Raji (cell line): ENCODE results near the gene TAF4.

Experiments
- POLR2A ChIP-seq: IDR thresholded peaks from 2 replicates; pipeline ENCODE4 v1.6.1; 2011; ENCODE audit warnings: low read depth, low read length, control low read depth; ENCODE audit not compliant: insufficient read depth

Gene TAF4, protein sequence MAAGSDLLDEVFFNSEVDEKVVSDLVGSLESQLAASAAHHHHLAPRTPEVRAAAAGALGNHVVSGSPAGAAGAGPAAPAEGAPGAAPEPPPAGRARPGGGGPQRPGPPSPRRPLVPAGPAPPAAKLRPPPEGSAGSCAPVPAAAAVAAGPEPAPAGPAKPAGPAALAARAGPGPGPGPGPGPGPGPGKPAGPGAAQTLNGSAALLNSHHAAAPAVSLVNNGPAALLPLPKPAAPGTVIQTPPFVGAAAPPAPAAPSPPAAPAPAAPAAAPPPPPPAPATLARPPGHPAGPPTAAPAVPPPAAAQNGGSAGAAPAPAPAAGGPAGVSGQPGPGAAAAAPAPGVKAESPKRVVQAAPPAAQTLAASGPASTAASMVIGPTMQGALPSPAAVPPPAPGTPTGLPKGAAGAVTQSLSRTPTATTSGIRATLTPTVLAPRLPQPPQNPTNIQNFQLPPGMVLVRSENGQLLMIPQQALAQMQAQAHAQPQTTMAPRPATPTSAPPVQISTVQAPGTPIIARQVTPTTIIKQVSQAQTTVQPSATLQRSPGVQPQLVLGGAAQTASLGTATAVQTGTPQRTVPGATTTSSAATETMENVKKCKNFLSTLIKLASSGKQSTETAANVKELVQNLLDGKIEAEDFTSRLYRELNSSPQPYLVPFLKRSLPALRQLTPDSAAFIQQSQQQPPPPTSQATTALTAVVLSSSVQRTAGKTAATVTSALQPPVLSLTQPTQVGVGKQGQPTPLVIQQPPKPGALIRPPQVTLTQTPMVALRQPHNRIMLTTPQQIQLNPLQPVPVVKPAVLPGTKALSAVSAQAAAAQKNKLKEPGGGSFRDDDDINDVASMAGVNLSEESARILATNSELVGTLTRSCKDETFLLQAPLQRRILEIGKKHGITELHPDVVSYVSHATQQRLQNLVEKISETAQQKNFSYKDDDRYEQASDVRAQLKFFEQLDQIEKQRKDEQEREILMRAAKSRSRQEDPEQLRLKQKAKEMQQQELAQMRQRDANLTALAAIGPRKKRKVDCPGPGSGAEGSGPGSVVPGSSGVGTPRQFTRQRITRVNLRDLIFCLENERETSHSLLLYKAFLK

GRCh38 chr20:62065674-62066338, at the start of gene TAF4:
Gene TAF4 (minus strand): TSS chr20:62065881. CDS start chr20:62065810, 71 bp downstream.
- TF ChIP-seq POLR2A = peak; percentile 78

DNA sequence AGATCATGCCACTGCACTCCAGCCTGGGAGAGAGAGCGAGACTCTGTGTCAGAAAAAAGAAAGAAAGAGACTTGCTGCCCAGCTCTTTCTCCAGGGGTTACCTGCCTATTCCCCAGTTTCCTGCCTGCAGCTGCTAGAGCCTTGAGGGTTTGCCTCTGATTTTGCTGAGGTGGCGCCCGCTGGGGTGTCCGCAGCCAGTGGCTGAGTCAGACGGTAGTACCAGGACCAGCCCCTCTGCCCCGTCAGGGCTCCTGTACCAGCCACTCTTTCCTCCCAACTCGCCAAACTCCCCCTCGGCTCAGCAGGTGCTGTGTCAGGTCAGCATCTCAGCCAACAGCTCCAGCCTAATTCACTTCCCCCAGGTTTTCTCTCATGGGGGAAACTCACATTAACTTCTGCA, 49.2 kb upstream of the TAF4 start:
- no peak for TF ChIP-seq POLR2A

DNA sequence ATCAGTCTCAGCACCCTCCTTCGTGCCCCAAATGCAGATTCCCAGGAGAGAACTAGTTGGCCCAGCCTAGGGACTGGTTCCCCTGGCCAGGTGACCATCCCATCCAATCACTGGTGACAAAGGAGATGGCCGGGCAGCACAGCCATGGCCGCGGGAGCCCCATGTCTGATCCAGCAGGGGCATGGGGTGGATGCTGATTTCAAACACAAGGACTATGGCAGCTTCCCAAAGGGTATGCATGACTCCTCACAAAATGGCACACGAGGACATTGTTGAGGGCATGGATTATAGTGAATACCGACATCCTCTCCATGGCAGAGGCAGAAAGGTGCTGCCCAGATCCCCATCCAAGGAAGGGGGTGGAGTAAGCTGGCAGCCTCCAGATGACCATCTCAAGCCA, 46.7 kb upstream of the TAF4 start:
- no peak for TF ChIP-seq POLR2A

GRCh38 chr20:62111148-62111547, 45.5 kb upstream of the TAF4 start:
- TF ChIP-seq POLR2A = no peak

GRCh38 chr20:62105592-62105991, 39.9 kb upstream of the TAF4 start:
- TF ChIP-seq POLR2A = no peak

GRCh38 chr20:62104791-62105345, 39.2 kb upstream of the TAF4 start:
- TF ChIP-seq POLR2A = no peak

- TF ChIP-seq POLR2A = no peak
These were observed 38.6 kb upstream of the TAF4 start for GRCh38 chr20:62104234-62104789.

GRCh38 chr20:62103508-62104233, 38.0 kb upstream of the TAF4 start:
- no peak for TF ChIP-seq POLR2A

DNA sequence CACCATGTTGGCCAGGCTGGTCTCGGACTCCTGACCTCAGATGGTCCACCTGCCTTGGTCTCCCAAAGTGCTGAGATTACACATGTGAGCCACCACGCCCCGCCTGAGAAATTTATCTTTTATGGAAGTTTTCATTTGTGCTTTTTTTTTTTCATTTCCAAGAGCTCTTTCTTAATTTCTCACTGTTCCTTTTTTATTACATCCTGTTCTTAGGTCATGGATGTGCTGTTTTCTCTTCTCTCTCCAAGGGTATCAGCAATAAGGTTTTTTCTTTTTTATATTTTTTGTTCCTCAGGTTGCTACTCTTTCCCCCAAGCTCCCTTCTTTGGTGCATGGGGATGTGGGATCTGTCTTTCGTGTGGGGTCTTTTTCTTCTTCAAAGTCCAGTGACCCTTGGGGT, 35.4 kb upstream of the TAF4 start:
- TF ChIP-seq POLR2A = no peak

- TF ChIP-seq POLR2A = no peak
These were observed 32.3 kb upstream of the TAF4 start for GRCh38 chr20:62097881-62098407.

DNA sequence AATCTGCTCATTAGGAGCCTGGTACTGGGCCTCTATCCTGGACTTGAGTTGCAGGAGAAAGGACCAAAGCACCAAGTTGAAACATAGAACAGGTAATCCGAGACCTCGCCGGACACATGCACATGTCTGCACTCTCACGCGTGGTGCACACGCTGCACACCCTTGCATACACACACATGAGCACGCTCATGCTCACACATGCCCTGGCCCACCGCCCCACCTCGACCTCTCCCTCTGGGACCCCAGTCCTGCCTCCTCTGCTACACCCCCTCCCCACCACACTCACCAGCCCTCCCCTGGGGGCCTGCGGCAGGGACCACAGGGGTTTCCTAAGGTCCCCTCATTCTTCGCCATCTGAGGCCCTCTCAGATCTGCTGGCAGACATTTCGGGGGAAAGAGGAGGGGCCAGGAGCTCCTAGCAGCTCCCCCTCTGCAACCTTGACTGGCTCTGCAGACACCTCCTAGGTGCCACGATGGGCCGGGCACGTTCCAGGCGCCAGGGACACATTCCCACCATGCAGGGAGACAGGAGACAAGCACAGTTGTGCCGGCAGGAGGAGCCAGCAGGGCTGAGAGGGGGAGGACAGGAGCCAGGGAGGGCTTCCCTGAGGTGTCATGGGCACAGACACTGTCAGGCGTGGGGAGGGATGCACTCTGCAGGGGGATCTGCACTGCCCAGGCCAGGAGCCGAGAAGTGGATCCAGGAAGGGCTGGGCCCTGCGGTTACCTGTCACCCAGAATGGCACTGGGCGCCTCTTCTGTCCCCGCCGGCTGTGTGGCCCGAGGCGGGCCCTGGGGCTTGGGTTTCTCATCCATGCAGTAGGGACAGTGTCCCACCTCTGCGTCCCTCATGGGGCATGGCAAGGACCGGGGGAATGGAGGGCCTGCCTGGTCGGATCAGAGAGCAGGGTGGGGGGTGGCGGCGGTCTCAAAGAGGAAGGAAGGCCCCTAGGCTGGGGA, 31.0 kb upstream of the TAF4 start:
- TF ChIP-seq POLR2A = no peak

DNA sequence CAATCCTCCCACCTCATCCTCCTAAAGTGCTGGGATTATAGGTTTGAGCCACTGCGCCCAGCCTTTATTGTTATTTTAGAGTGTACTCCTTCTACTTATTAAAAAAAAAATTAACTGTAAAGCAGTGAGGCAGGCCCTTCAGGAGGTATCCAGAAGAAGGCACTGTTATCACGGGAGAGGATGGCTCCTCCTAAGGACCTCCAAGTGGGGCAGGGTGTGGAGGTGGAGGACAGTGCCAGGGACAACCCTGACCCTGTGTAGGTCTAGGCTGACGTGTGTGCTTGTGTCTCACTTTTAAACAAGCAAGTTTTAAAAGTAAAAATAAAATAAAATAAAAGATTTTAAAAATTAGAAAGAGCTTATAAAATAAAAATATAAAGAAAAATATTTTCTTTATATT, 23.7 kb upstream of the TAF4 start:
- no peak for TF ChIP-seq POLR2A
